ENCODE data around the gene AHSG. TPM values are rescaled to one million over a fixed set of nuclear protein-coding genes. Genes with fewer than 3 reads are reported as not detected.
"Not testable (repeated sequence)": the region's sequence is repeated elsewhere in the genome, so short reads cannot be mapped to it uniquely, and the experiment has no call there.

AHSG gene
- total and polyA plus RNA-seq, 7 donors = 0.04 TPM; not detected in 6

- no peak for DNase-seq
- WGBS, 2 donors = 89 to 90% methylated on average over 2 of the region's 2 CpGs
- Histone ChIP-seq H3K4me1 (no peaks in the 10 kb centered on the region), H3K27ac (no peak overlapping the region), H3K9me3 (no peaks in the 10 kb centered on the region), H3K27me3 (no peaks in the 10 kb centered on the region), H3K36me3 (peaks cover 16 to 99% (median 25%) of the 10 kb centered on the region in 4 donors), H3K4me3 (no peak overlapping the region)
- TF ChIP-seq EP300 (IDR thresholded peaks at IDR 0.05) = no peak
- no peak for TF ChIP-seq POLR2A (IDR thresholded peaks at IDR 0.05)
- TF ChIP-seq POLR2AphosphoS5 (IDR thresholded peaks at IDR 0.05) = no peak
- TF ChIP-seq CTCF (IDR thresholded peaks at IDR 0.05) = no peak
- intact Hi-C loops (cut with DNase I) = no loop called here
Measured at GRCh38 chr3:186577521-186577920, 35.3 kb upstream of the AHSG start.

GRCh38 chr3:186580785-186581184, 32.1 kb upstream of the AHSG start:
- Histone ChIP-seq H3K27me3 (no peaks in the 10 kb centered on the region), H3K4me3 (no peak overlapping the region), H3K36me3 (peaks cover 16 to 99% (median 46%) of the 10 kb centered on the region in 4 donors), H3K4me1 (no peaks in the 10 kb centered on the region), H3K9me3 (no peaks in the 10 kb centered on the region), H3K27ac (no peak overlapping the region)
- no peak for DNase-seq
- WGBS, 2 donors = 93 to 97% methylated on average over 3 of the region's 3 CpGs
- intact Hi-C loops (cut with DNase I) = no loop called here
- no peak for TF ChIP-seq CTCF (IDR thresholded peaks at IDR 0.05)
- TF ChIP-seq POLR2AphosphoS5 (IDR thresholded peaks at IDR 0.05) = no peak
- TF ChIP-seq EP300 (IDR thresholded peaks at IDR 0.05) = no peak
- no peak for TF ChIP-seq POLR2A (IDR thresholded peaks at IDR 0.05)

GRCh38 chr3:186582541-186582940, 30.3 kb upstream of the AHSG start:
- H3K36me3 ChIP-seq = peaks cover 7 to 87% (median 34%) of the 10 kb centered on the region in 4 donors

GRCh38 chr3:186583831-186584230, 29.0 kb upstream of the AHSG start:
- no peaks in the 10 kb centered on the region for H3K9me3 ChIP-seq
- no peaks in the 10 kb centered on the region for H3K4me1 ChIP-seq
- H3K27ac ChIP-seq = no peak overlapping the region
- TF ChIP-seq CTCF (IDR thresholded peaks at IDR 0.05) = no peak
- no peak for TF ChIP-seq POLR2A (IDR thresholded peaks at IDR 0.05)
- TF ChIP-seq POLR2AphosphoS5 (IDR thresholded peaks at IDR 0.05) = no peak
- no peak for TF ChIP-seq EP300 (IDR thresholded peaks at IDR 0.05)
- WGBS, 2 donors = 76 to 81% methylated on average over 5 of the region's 5 CpGs
- no peak overlapping the region for H3K4me3 ChIP-seq
- intact Hi-C loops (cut with DNase I) = no loop called here
- no peak for DNase-seq
- H3K36me3 ChIP-seq = peaks cover 7 to 74% (median 28%) of the 10 kb centered on the region in 4 donors
- no peaks in the 10 kb centered on the region for H3K27me3 ChIP-seq

More at GRCh38 chr3:186582541-186582940, 30.3 kb upstream of the AHSG start:
- Histone ChIP-seq H3K27me3 (no peaks in the 10 kb centered on the region), H3K4me3 (no peak overlapping the region), H3K27ac (no peak overlapping the region), H3K4me1 (no peaks in the 10 kb centered on the region), H3K9me3 (no peaks in the 10 kb centered on the region)
- no peak for TF ChIP-seq POLR2AphosphoS5 (IDR thresholded peaks at IDR 0.05)
- 95 to 96% methylated on average over 6 of the region's 6 CpGs for WGBS, 2 donors
- DNase-seq = no peak
- intact Hi-C loops (cut with DNase I) = no loop called here

GRCh38 chr3:186586245-186586644, 26.6 kb upstream of the AHSG start:
- 79 to 85% methylated on average over 9 of the region's 9 CpGs for WGBS, 2 donors
- H3K9me3 ChIP-seq; H3K4me1 ChIP-seq; DNase-seq; intact Hi-C loops (cut with DNase I); H3K4me3 ChIP-seq; H3K27ac ChIP-seq; H3K27me3 ChIP-seq: not testable (repeated sequence)
- peaks cover 0 to 51% (median 28%) of the 10 kb centered on the region in 4 donors for H3K36me3 ChIP-seq

GRCh38 chr3:186587183-186587582, 25.7 kb upstream of the AHSG start:
- peaks cover 0 to 4% (median 0%) of the 10 kb centered on the region in 3 donors for H3K27me3 ChIP-seq
- no peaks in the 10 kb centered on the region for H3K9me3 ChIP-seq
- H3K27ac ChIP-seq = no peak overlapping the region
- no peaks in the 10 kb centered on the region for H3K4me1 ChIP-seq
- no peak for TF ChIP-seq POLR2AphosphoS5 (IDR thresholded peaks at IDR 0.05)
- TF ChIP-seq CTCF (IDR thresholded peaks at IDR 0.05) = no peak
- no peak for TF ChIP-seq POLR2A (IDR thresholded peaks at IDR 0.05)
- H3K4me3 ChIP-seq = no peak overlapping the region
- no peak for DNase-seq
- peaks cover 0 to 41% (median 28%) of the 10 kb centered on the region in 4 donors for H3K36me3 ChIP-seq
- intact Hi-C loops (cut with DNase I) = no loop called here
